Urothelium cell line (cell line): Measurements from ENCODE around the gene HIVEP3.
"Not testable (repeated sequence)": the region's sequence is repeated elsewhere in the genome, so short reads cannot be mapped to it uniquely, and the experiment has no call there.

ENCODE experiments used
- DNase-seq: peaks from one replicate; pipeline ENCODE4 v3.0.0; 2011; ENCODE audit warnings: low spot score, mixed read lengths
- FAIRE-seq: peaks from 2 replicates; lab custom pipeline; 2011; peaks lifted over from hg19 to GRCh38; lab: Jason Lieb, UNC

Gene HIVEP3

GRCh38 chr1:41700581-41700980 is 218.1 kb downstream of the HIVEP3 start:
- DNase-seq (no peak), FAIRE-seq (no peak)

- FAIRE-seq = no peak
- DNase-seq = no peak
Observed at GRCh38 chr1:41699861-41700248, 218.9 kb downstream of the HIVEP3 start.

GRCh38 chr1:41698916-41699860 is 219.5 kb downstream of the HIVEP3 start:
- DNase-seq = no peak
- peak; percentile 30 for FAIRE-seq

- DNase-seq (no peak), FAIRE-seq (no peak)
Observed at GRCh38 chr1:41696381-41696780, 222.3 kb downstream of the HIVEP3 start.

- DNase-seq = no peak
- FAIRE-seq = no peak
Observed at GRCh38 chr1:41695118-41695745, 223.5 kb downstream of the HIVEP3 start.

GRCh38 chr1:41691966-41692365 is 226.8 kb downstream of the HIVEP3 start:
- not testable (repeated sequence) for FAIRE-seq, DNase-seq

GRCh38 chr1:41691424-41691823 is 227.3 kb downstream of the HIVEP3 start:
- DNase-seq (no peak), FAIRE-seq (no peak)

- no peak for FAIRE-seq
- DNase-seq = no peak
Observed at GRCh38 chr1:41690331-41690730, 228.4 kb downstream of the HIVEP3 start.

- FAIRE-seq = no peak
- DNase-seq = no peak
Observed at GRCh38 chr1:41689558-41689981, 229.2 kb downstream of the HIVEP3 start.

GRCh38 chr1:41689139-41689538 is 229.6 kb downstream of the HIVEP3 start:
- DNase-seq (no peak), FAIRE-seq (no peak)

GRCh38 chr1:41687007-41687406 is 231.7 kb downstream of the HIVEP3 start:
- no peak for FAIRE-seq
- no peak for DNase-seq

GRCh38 chr1:41683681-41684500 is 234.8 kb downstream of the HIVEP3 start:
- peak; percentile 53 for FAIRE-seq
- no peak for DNase-seq

- FAIRE-seq = no peak
- DNase-seq = no peak
Observed at GRCh38 chr1:41682845-41683625, 235.7 kb downstream of the HIVEP3 start.

GRCh38 chr1:41682149-41682548 is 236.6 kb downstream of the HIVEP3 start:
- no peak for DNase-seq
- FAIRE-seq = no peak

- peak; percentile 52 for FAIRE-seq
- DNase-seq = no peak
Observed at GRCh38 chr1:41681331-41682098, 237.2 kb downstream of the HIVEP3 start.

GRCh38 chr1:41679994-41680393 is 238.7 kb downstream of the HIVEP3 start:
- FAIRE-seq = peak; percentile 40
- DNase-seq = no peak

- FAIRE-seq (no peak), DNase-seq (no peak)
Observed at GRCh38 chr1:41679531-41679930, 239.2 kb downstream of the HIVEP3 start.

- DNase-seq (peak; percentile 75), FAIRE-seq (peak; percentile 96)
Observed at GRCh38 chr1:41678111-41678878, 240.4 kb downstream of the HIVEP3 start.

GRCh38 chr1:41677620-41678019 is 241.1 kb downstream of the HIVEP3 start:
- DNase-seq (no peak), FAIRE-seq (peak; percentile 5)
